Activated CD4-positive, alpha-beta memory T cell treated with anti-CD3 and anti-CD28 coated beads, Interleukin-2, amount 10 ng/mL, durations not matched to agents 7 days and 5 days (primary cell): ENCODE measurements around the gene HSPB1. TPM values are rescaled to one million over a fixed set of nuclear protein-coding genes. Genes with fewer than 3 reads are reported as not detected.
"Not testable (repeated sequence)": the region's sequence is repeated elsewhere in the genome, so short reads cannot be mapped to it uniquely, and the experiment has no call there.

Experiments
- CTCF ChIA-PET: fragments of 350-600 bp; sonication (Branson Sonifier 250); formaldehyde crosslinking; loops from one replicate; lab custom pipeline; 2021; ENCODE audit warnings: antibody characterized with exemption, inconsistent platforms; lab: Charles Lee
- POLR2A ChIA-PET: fragments of 350-600 bp; sonication (Branson Sonifier 250); formaldehyde crosslinking; loops from one replicate; lab custom pipeline; 2021; ENCODE audit warnings: antibody characterized with exemption; lab: Charles Lee
- DNase-seq: peaks from one replicate; pipeline ENCODE4 v3.0.0-alpha.2; 2020
- H3K27ac Mint-ChIP-seq: one replicate; pipeline ENCODE4 v1.8.0; 2021; ENCODE audit warnings: mild to moderate bottlenecking, mixed read lengths
- H3K27me3 Mint-ChIP-seq: one replicate; pipeline ENCODE4 v1.8.0; 2021; ENCODE audit warnings: mixed read lengths
- H3K36me3 Mint-ChIP-seq: one replicate; pipeline ENCODE4 v1.8.0; 2021; ENCODE audit warnings: low read depth, mixed read lengths
- H3K4me1 Mint-ChIP-seq: one replicate; pipeline ENCODE4 v1.8.0; 2021; ENCODE audit warnings: mixed read lengths
- H3K4me3 Mint-ChIP-seq: one replicate; pipeline ENCODE4 v1.8.0; 2021; ENCODE audit warnings: mild to moderate bottlenecking, mixed read lengths
- H3K9me3 Mint-ChIP-seq: one replicate; pipeline ENCODE4 v1.8.0; 2021; ENCODE audit warnings: mixed read lengths
- total RNA-seq, 2 experiments: library from RNA; stranded (reverse); gene quantifications; one replicate each; pipeline ENCODE4 v1.2.3, GENCODE V29; 2021

HSPB1 gene
- total RNA-seq, 2 experiments from 2014 or later, result 33.7 to 38.4 TPM

DNA sequence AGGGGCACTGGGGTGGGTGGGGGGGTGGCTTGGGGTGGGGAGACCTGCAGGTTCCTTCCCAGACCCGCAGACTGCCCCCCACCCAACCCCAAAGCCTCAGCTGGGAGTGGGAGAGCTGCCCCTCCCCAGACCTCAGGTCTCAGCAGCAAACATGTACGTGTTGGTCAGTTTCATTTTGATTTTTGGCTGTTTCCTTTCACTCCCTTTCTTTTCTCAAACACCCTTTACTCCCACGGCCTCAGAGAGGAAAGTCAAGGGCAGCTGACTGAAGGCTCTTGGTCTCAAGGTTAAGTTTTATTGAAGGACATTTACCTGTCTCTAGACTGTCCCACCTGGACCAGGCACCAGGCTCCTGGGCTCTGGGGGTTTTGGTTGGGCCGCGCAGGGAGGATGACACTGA is 34.1 kb upstream of the HSPB1 start:
- H3K27ac Mint-ChIP-seq, result no peak overlapping the region
- H3K4me3 Mint-ChIP-seq, result no peak overlapping the region
- peaks cover 31% of the 10 kb centered on the region for H3K27me3 Mint-ChIP-seq
- H3K36me3 Mint-ChIP-seq, result no peaks in the 10 kb centered on the region
- no peaks in the 10 kb centered on the region for H3K9me3 Mint-ChIP-seq
- ChIA-PET CTCF (interaction anchor here (1.2 kb wide), 1 partner anchor 48 kb away, joined by 4 read pairs; no protein-coding TSS in a partner anchor), POLR2A (no interaction called here)
- peaks cover 19% of the 10 kb centered on the region for H3K4me1 Mint-ChIP-seq
- no peak for DNase-seq

DNA sequence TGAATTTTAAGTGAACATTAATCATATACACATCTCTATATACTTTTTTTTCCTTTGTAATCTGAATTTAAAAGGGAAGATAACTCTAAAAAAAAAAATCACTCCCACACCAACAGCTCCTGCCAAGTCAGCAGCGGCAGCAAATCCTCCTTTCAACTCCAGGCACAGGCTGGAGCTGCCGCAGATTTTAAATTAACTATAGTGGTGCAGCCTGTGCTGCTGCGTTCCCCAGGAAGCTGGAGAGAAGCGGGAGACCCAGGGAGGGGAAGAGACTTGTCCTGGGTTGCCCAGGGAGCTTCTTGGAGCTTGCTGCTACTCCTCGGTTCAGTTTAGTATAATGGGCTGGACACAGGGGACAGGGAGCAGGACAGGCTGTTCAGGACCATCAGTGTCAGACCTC is 32.6 kb upstream of the HSPB1 start:
- Mint-ChIP-seq H3K9me3 (no peaks in the 10 kb centered on the region), H3K36me3 (no peaks in the 10 kb centered on the region), H3K4me3 (no peak overlapping the region), H3K4me1 (peaks cover 24% of the 10 kb centered on the region), H3K27me3 (peaks cover 35% of the 10 kb centered on the region), H3K27ac (no peak overlapping the region)
- ChIA-PET POLR2A (no interaction called here), CTCF (interaction anchor here (1.0 to 1.3 kb wide), 2 partner anchors 21 to 42 kb away, joined by 3 to 4 read pairs; no protein-coding TSS in a partner anchor)
- no peak for DNase-seq

- H3K27me3 Mint-ChIP-seq, result peaks cover 38% of the 10 kb centered on the region
- not testable (repeated sequence) for DNase-seq, H3K36me3 Mint-ChIP-seq, H3K4me3 Mint-ChIP-seq, H3K27ac Mint-ChIP-seq, H3K9me3 Mint-ChIP-seq
- POLR2A ChIA-PET, result interaction anchor here (1.1 kb wide), 1 partner anchor 46 kb away, joined by 3 read pairs; no protein-coding TSS in a partner anchor
- H3K4me1 Mint-ChIP-seq, result peaks cover 24% of the 10 kb centered on the region
- CTCF ChIA-PET, result interaction anchor here (0.7 to 1.1 kb wide), 2 partner anchors 20 to 79 kb away, joined by 3 read pairs; no protein-coding TSS in a partner anchor
Observed at GRCh38 chr7:76271384-76271783, 31.1 kb upstream of the HSPB1 start.

DNA sequence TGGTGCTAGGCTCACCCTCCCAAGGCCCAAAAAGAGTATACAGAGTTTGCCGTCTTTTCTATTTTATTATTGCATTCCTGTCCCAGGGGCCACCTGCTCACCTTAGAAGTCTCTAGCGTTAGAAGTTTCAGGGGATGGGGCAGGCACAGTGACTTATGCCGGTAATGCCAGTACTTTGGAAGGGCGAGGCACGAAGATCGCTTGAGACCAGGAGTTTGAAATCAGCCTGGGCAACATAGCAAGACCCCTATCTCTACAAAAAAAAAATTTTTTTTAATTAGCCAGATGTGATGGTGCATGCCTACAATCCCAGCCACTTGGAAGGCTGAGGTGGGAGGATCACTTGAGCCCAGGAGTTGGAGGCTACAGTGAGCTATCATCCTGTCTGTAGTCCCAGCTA is 30.3 kb upstream of the HSPB1 start:
- no peaks in the 10 kb centered on the region for H3K9me3 Mint-ChIP-seq
- H3K4me3 Mint-ChIP-seq, result no peak overlapping the region
- H3K36me3 Mint-ChIP-seq, result no peaks in the 10 kb centered on the region
- H3K27ac Mint-ChIP-seq, result no peak overlapping the region
- POLR2A ChIA-PET, result no interaction called here
- CTCF ChIA-PET, result interaction anchor here (1.9 kb wide), 1 partner anchor 9 kb away, joined by 8 read pairs; no protein-coding TSS in a partner anchor
- H3K27me3 Mint-ChIP-seq, result peaks cover 41% of the 10 kb centered on the region
- H3K4me1 Mint-ChIP-seq, result peaks cover 22% of the 10 kb centered on the region
- DNase-seq, result no peak

DNA sequence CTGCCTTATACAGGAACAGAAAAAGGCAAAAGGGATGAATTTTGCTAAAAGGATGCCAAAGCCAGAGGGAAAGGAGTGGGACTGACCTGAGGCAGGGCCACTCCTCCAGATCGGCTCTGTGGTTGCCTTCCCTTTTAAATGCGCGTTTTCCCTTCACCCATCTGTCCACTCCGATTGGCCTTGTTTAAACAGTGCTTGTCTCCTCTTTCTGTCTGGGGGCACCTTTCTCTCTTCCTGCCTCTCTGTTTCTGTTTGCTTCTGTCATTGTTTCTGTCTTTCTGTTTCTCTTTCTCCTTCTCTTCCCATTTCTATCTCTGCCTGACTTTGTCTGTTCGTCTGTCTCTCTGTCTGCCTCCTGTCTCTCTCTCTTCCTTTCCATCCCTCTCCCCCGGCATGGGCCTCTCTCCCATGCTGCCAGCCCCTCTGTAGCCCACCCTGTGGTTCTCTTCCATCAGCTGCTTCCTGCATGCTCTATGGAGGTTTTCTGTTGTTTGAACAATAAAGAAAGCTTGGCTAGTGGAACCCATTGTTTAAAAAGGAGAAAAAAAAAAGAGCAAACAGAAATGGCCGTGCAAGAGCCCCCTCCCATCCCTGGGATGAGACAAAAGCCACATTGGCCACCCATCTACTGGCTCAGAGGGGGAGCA is 29.5 kb upstream of the HSPB1 start:
- H3K27me3 Mint-ChIP-seq, result peaks cover 43% of the 10 kb centered on the region
- H3K4me1 Mint-ChIP-seq, result peaks cover 20% of the 10 kb centered on the region
- CTCF ChIA-PET, result interaction anchor here (1.0 to 3.2 kb wide), 5 partner anchors 8 to 94 kb away, joined by 3 to 12 read pairs (median 8); no protein-coding TSS in a partner anchor

DNA sequence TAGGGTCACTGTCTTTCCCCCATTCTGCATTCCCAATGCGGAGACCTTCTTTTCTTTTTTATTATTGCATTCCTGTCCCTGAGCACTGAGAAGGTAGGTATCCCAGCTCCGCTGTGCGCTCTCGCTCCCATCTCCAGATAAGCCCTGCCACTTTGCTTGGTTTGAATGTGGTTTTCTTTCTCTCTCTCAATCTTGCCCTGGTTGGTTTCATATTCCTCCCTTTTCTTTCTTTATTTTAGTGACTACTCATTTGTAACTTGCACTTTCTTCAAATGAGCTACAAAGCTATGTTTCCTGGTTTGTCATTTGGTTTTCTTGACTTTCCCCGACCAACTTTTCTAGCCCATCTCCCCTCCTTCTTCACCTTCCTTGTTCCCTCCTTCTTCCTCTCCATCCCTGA is 29.0 kb upstream of the HSPB1 start:
- Mint-ChIP-seq H3K9me3 (no peaks in the 10 kb centered on the region), H3K27ac (no peak overlapping the region), H3K4me3 (peak overlapping the region; percentile 9), H3K27me3 (peaks cover 40% of the 10 kb centered on the region), H3K36me3 (no peaks in the 10 kb centered on the region), H3K4me1 (peaks cover 17% of the 10 kb centered on the region)
- CTCF ChIA-PET, result interaction anchor here (1.0 to 3.2 kb wide), 5 partner anchors 9 to 95 kb away, joined by 3 to 12 read pairs (median 8); no protein-coding TSS in a partner anchor
- POLR2A ChIA-PET, result interaction anchor here (1.3 to 1.5 kb wide), 2 partner anchors 9 to 44 kb away, joined by 3 to 5 read pairs; no protein-coding TSS in a partner anchor
- no peak for DNase-seq

More for the DNA sequence above, 29.5 kb upstream of the HSPB1 start:
- Mint-ChIP-seq H3K36me3 (no peaks in the 10 kb centered on the region), H3K27ac (peak overlapping the region; percentile 59), H3K4me3 (peak overlapping the region; percentile 21), H3K9me3 (no peaks in the 10 kb centered on the region)
- POLR2A ChIA-PET, result interaction anchor here (1.3 to 1.5 kb wide), 2 partner anchors 10 to 45 kb away, joined by 3 to 5 read pairs; no protein-coding TSS in a partner anchor
- DNase-seq, result no peak

- peaks cover 15% of the 10 kb centered on the region for H3K4me1 Mint-ChIP-seq
- H3K36me3 Mint-ChIP-seq, result no peaks in the 10 kb centered on the region
- no peak overlapping the region for H3K4me3 Mint-ChIP-seq
- no peak overlapping the region for H3K27ac Mint-ChIP-seq
- H3K27me3 Mint-ChIP-seq, result peaks cover 49% of the 10 kb centered on the region
- H3K9me3 Mint-ChIP-seq, result no peaks in the 10 kb centered on the region
- DNase-seq, result no peak
- CTCF ChIA-PET, result interaction anchor here (0.6 to 2.6 kb wide), 3 partner anchors 13 to 63 kb away, joined by 3 to 7 read pairs (median 4); no protein-coding TSS in a partner anchor
- POLR2A ChIA-PET, result interaction anchor here (0.8 kb wide), 1 partner anchor 40 kb away, joined by 3 read pairs; no protein-coding TSS in a partner anchor
Observed at GRCh38 chr7:76278540-76278939, 23.9 kb upstream of the HSPB1 start.

DNA sequence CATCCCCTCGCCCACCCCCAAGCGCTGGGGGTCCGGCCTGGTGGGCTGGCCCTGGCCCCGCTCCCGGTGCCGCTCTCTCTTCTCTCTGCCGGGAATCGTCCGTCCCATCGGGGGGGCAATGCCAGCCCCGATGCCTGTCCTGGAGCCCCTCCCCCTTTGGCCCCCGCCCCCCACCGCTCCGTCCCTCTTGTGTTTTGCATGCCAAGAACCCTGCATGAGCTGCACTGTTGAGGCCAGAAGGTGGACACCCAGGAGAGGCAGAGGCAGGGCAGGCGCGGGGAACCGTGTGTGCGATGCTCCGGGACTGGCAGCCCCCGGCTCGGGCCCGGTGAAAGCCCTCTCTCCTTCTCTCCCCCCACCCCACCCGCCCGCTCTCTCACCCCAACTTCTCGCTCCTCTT is 22.1 kb upstream of the HSPB1 start:
- Mint-ChIP-seq H3K27ac (no peak overlapping the region), H3K4me3 (no peak overlapping the region), H3K4me1 (peaks cover 13% of the 10 kb centered on the region), H3K36me3 (no peaks in the 10 kb centered on the region), H3K9me3 (no peaks in the 10 kb centered on the region), H3K27me3 (peaks cover 57% of the 10 kb centered on the region)
- no peak for DNase-seq
- CTCF ChIA-PET, result no interaction called here
- POLR2A ChIA-PET, result no interaction called here

DNA sequence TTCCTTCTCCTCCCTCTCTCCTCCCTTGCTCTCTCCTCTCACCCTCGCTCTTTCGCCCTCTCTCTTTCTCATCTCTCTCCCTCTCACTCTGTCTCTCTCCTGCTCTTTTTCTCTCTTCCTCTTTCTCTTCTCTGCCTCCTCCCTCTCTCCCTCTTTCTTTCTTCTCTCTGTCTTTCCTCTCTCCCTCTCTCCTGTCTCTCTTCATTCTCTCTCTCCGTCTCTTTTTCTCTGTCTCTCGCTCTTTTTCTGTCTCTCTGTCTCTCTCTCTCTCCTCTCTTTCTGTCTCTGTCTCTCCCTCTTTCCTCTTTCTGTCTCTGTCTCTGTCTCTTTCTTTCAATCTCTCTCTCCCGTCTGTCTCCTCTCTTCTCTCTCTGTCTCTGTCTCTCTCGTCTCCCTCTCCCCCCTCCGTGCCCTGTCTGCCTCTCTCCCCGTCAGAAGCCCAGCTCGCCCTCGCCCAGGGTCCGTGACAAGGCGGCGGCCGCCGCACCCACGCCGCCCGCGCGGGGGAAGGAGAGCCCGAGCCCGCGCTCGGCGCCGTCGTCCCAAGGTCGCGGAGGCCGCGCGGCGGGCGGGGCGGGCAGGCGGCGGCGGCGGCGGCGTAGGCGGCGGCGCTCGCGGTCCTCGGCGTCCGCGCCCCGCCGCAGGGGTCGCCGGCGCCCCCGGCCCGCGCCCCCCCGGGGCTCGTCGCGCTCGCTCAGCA is 21.3 kb upstream of the HSPB1 start:
- no peak for DNase-seq
- Mint-ChIP-seq H3K9me3 (no peaks in the 10 kb centered on the region), H3K27me3 (peaks cover 54% of the 10 kb centered on the region), H3K27ac (no peak overlapping the region), H3K4me1 (peaks cover 13% of the 10 kb centered on the region), H3K36me3 (no peaks in the 10 kb centered on the region), H3K4me3 (peak overlapping the region; percentile 30)
- ChIA-PET POLR2A (interaction anchor here (2.0 kb wide), 1 partner anchor 37 kb away, joined by 7 read pairs; no protein-coding TSS in a partner anchor), CTCF (interaction anchor here (1.8 to 2.3 kb wide), 2 partner anchors 11 to 18 kb away, joined by 5 to 8 read pairs; no protein-coding TSS in a partner anchor)

- Mint-ChIP-seq H3K36me3 (no peaks in the 10 kb centered on the region), H3K27me3 (peaks cover 50% of the 10 kb centered on the region), H3K4me3 (peak overlapping the region; percentile 37), H3K9me3 (no peaks in the 10 kb centered on the region), H3K4me1 (peaks cover 13% of the 10 kb centered on the region), H3K27ac (no peak overlapping the region)
- ChIA-PET CTCF (interaction anchor here (1.8 to 2.3 kb wide), 2 partner anchors 10 to 19 kb away, joined by 5 to 8 read pairs; no protein-coding TSS in a partner anchor), POLR2A (interaction anchor here (1.7 to 2.0 kb wide), 2 partner anchors 8 to 36 kb away, joined by 5 to 7 read pairs; no protein-coding TSS in a partner anchor)
- no peak for DNase-seq
Observed at GRCh38 chr7:76281706-76282343, 20.6 kb upstream of the HSPB1 start.

- H3K9me3 Mint-ChIP-seq, result no peaks in the 10 kb centered on the region
- POLR2A ChIA-PET, result interaction anchor here (1.7 to 2.0 kb wide), 2 partner anchors 9 to 35 kb away, joined by 5 to 7 read pairs; no protein-coding TSS in a partner anchor
- CTCF ChIA-PET, result interaction anchor here (0.7 to 2.3 kb wide), 3 partner anchors 9 to 28 kb away, joined by 3 to 8 read pairs (median 5); no protein-coding TSS in a partner anchor
- no peak for DNase-seq
- no peak overlapping the region for H3K27ac Mint-ChIP-seq
- peak overlapping the region; percentile 37 for H3K4me3 Mint-ChIP-seq
- peaks cover 13% of the 10 kb centered on the region for H3K4me1 Mint-ChIP-seq
- peaks cover 46% of the 10 kb centered on the region for H3K27me3 Mint-ChIP-seq
- no peaks in the 10 kb centered on the region for H3K36me3 Mint-ChIP-seq
Observed at GRCh38 chr7:76282344-76283253, 19.9 kb upstream of the HSPB1 start.
